HS-27A (cell line): ENCODE data around the gene EPHA3.

ENCODE experiments used
- DNase-seq: peaks from one replicate; pipeline ENCODE4 v3.0.0-alpha.2; 2012; ENCODE audit warnings: low read depth, missing footprints

EPHA3 gene

DNA sequence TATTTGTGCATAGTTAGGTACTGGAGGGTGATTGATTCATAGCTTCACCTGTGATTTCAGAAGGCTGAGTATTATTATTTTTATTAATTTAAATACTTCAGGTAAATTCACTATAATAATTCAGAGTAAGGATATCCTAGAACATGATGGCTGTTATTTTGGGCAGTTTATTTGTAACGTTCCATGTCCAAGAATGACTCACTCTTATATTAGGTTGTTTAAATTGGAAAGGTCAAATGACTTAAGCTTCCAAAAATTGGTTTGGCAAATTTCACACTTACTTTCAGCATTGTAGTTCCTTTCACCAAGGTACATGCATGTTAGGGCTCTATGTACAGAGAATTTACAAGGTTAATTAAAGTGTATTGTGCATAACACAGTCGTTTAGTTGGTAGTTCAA, 120.2 kb downstream of the EPHA3 start:
- no peak for DNase-seq

DNA sequence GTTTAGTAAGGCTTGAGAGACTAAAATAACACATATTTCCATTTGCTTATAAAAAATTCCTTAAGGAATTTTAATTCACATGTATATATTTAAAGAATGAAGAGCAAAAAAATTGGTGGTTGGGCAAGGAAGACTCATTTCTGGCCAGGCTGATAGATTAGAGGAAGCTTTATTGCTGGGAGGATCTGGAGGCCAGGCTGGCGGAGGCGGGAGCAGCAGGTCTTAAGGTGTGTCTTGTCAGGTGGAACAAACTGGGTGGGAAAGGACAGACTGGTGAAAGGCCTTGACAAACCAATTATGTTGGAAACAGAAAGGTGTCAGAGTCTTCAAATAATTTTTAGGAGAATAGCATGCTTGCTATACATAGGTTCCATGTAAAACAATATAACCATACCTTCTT, 124.7 kb downstream of the EPHA3 start:
- no peak for DNase-seq

- DNase-seq = no peak
Measured at GRCh38 chr3:89234620-89235019, 127.2 kb downstream of the EPHA3 start.

DNA sequence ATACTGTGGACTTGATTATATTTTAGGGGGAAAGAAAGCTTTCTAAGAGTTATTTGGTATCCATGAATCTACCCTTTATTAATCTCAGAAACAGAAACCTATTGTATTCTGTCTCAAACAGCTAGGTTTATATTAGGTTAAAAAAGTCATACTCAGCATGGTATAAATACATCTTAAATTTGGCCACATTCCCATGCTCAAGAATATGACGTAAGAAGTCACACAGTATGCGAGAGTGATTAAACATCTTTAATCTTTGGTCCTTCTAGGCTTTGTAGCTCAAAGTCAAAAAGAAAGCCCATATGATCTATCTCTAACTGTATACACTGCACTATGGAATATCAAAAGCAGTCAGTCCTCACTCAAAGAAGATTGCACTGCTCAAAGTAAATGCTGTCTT, 131.4 kb downstream of the EPHA3 start:
- no peak for DNase-seq

DNA sequence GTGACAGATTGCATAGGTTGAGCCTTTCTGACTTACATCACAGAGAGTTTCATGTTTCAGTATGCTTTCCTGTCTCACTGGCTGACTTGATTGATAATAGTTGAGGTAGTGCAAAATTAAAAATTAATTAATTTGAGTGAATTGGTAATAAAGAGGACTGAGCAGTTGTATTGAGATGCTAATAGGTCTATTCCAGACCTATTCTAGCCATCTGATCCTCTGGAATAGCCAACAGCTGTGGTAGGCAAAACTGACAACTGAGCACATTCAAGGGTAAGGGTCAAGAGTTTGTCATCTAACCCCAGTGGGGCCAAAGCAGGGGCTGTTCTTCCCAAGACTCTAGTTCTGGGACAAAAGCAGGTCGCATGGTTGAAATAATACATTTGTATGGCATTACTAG, 132.4 kb downstream of the EPHA3 start:
- no peak for DNase-seq

DNA sequence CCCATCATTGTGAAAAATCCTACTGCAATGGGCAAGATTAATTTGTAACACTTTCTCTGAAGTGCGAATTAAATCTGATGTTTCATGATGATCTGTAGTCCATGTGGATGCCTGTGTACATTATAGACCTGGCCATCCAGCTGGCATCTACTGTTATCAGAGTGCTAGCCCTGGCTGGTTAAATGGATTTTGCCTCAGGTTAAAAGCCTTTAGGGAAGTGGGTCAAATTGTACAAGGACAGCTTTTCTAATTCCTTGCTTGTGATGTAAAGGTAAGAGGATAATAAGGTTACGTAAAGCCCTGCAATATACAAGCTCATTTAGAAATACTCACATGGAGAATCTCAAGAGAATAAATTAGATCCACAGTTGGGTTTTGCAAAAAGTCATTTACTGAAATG, 138.2 kb downstream of the EPHA3 start:
- DNase-seq = no peak

DNA sequence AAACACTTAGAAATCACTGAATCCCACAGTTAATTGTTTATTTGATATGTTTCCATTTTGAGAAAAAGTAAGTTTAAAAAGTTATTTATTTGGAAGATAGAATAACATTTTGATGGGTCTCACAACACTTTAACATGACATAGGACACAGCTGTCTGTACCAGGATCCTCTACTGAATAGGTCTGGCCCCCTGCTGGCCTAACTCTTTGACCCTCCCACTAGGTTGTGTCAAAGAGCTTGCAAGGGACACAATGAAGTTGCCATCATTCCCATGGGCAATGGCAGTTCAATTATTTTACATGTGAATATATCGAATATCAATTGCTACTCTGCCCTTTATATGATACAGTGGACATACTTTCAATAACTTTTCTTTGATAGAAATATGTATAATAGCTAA, 138.9 kb downstream of the EPHA3 start:
- no peak for DNase-seq

GRCh38 chr3:89250742-89251141, 143.3 kb downstream of the EPHA3 start:
- no peak for DNase-seq

- no peak for DNase-seq
Measured at GRCh38 chr3:89252016-89252415, 144.6 kb downstream of the EPHA3 start.

DNA sequence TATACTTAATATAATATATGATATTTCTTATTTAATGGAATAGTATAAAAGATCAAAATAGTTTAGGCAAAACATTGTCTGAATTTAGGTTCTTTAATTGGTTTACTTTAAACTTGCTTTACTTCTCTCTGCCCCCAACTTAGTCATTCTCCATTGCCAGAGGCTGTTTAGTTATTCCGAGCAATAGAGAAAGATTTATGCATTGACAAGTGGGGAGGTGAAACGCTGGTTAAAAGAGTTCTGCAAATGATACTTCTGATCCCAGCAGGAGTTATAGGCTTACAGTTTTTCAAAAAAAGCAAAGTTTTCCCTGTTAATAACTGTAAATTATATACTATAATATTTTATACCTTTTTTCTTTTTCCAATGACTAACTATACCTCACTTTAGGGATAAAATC, 145.4 kb downstream of the EPHA3 start:
- no peak for DNase-seq

- DNase-seq = no peak
Measured at GRCh38 chr3:89256395-89256794, 149.0 kb downstream of the EPHA3 start.

GRCh38 chr3:89256882-89257281, 149.5 kb downstream of the EPHA3 start:
- DNase-seq = no peak

- DNase-seq = no peak
Measured at GRCh38 chr3:89260721-89261120, 153.3 kb downstream of the EPHA3 start.

DNA sequence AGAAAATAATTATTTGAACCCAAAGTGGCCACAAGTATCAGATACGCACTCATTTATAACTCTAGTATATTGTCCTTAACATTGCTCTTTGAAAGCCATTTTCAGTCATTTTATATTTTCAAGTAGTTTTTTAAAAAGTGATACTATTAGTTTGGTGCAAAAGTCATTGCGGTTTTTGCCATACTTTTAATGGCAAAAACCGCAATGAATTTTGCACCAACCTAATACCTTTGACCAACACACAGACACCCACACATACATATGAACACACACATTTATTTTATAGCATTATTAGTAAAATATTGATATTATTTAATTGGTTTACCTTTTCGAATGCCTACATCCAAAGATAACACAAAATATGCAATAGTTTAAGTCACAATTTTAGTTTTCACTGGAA, 154.3 kb downstream of the EPHA3 start:
- DNase-seq = no peak

- no peak for DNase-seq
Measured at GRCh38 chr3:89262309-89262929, 155.0 kb downstream of the EPHA3 start.

DNA sequence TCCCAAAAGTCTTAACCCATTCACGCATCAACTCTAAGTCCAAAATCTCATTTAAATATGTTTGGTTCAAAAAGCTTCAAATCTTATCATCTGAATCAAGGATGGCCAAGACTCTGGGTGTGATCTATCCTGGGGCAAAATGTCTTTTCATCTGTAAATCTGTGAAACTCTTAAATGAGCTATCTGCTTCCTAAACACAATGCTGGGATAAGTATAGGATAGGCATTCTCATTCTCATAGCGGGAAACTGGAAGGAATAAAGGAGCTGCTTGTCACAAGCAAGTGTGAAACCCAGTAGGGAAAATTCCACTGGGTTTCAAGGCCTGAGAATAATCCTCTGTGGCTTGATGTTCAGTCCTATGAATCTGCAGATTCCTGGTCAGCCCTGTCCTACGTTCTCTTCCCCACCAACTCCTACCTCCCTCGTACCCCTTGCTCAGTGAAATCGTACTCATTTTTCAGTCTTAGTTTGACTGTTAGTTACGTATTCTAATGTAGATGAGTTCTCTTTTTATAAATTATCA, 156.7 kb downstream of the EPHA3 start:
- no peak for DNase-seq

DNA sequence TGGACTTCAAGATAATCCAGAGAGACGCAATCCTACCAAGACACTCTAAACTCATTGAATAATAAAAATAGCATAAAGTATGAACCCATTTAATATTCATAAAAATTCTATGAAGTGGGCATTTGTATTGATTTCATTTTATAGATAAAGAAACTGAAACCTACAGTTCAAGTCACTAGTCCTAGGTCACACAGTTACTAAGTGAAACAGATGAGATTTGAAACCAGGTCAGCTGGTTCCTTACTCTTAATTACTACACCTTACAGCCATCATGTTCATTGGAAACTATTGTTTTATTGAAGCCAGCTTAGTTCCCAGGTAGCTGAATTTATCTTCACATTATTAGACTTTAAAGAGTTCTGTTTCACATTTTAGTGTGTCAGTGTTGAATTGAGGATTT, 158.7 kb downstream of the EPHA3 start:
- no peak for DNase-seq

- DNase-seq = no peak
Measured at GRCh38 chr3:89268059-89268458, 160.6 kb downstream of the EPHA3 start.

- DNase-seq = no peak
Measured at GRCh38 chr3:89270201-89270600, 162.8 kb downstream of the EPHA3 start.

GRCh38 chr3:89275001-89275400, 167.6 kb downstream of the EPHA3 start:
- DNase-seq = no peak

GRCh38 chr3:89276116-89276515, 168.7 kb downstream of the EPHA3 start:
- no peak for DNase-seq

GRCh38 chr3:89278302-89279025, 171.0 kb downstream of the EPHA3 start:
- DNase-seq = no peak

- DNase-seq = no peak
Measured at GRCh38 chr3:89280301-89280700, 172.9 kb downstream of the EPHA3 start.

GRCh38 chr3:89280822-89281365, 173.5 kb downstream of the EPHA3 start:
- no peak for DNase-seq
